PC-3 (cell line): ENCODE measurements around the gene KLHL36. TPM values are rescaled to one million over a fixed set of nuclear protein-coding genes. Genes with fewer than 3 reads are reported as not detected.

Source experiments
- ATAC-seq: fragments of 200-7000 bp; cut with Tn5 transposase; 2 replicates; pipeline ENCODE4 v1.9.1; 2020; ENCODE audit warnings: mild to moderate bottlenecking, moderate library complexity
- BruUV-seq: library from RNA; stranded (reverse); fragments of 400-500 nt; replicated peaks from 2 replicates; lab custom pipeline; 2021; lab: Mats Ljungman, UMichigan
- CTCF ChIA-PET: fragments of 300-600 bp; sonication (Branson Sonifier 250); formaldehyde crosslinking; loops from one replicate; lab custom pipeline; 2022; ENCODE audit warnings: antibody characterized with exemption; lab: Charles Lee
- POLR2A ChIA-PET: fragments of 300-600 bp; sonication (Branson Sonifier 250); formaldehyde crosslinking; loops from one replicate; lab custom pipeline; 2022; ENCODE audit warnings: antibody characterized with exemption; ENCODE audit not compliant: unreplicated experiment; lab: Charles Lee
- DNase-seq: peaks from one replicate; pipeline ENCODE4 v3.0.0-alpha.2; 2015
- H2AFZ ChIP-seq: fragments of 300-600 bp; sonication (generic); 2 replicates; pipeline ENCODE4 v1.6.0; 2016; ENCODE audit warnings: antibody characterized with exemption, low read length
- H3F3A ChIP-seq: fragments of 300-600 bp; sonication (generic); one replicate; pipeline ENCODE4 v1.6.0; 2017; ENCODE audit warnings: antibody characterized with exemption, low read length, control low read depth, mild to moderate bottlenecking; ENCODE audit not compliant: unreplicated experiment
- H3K27ac ChIP-seq: fragments of 300-600 bp; sonication (generic); 2 replicates; pipeline ENCODE4 v1.5.1; 2016; ENCODE audit warnings: mild to moderate bottlenecking, low read length
- H3K27me3 ChIP-seq: fragments of 300-600 bp; sonication (generic); 2 replicates; pipeline ENCODE4 v1.6.1; 2016; ENCODE audit warnings: low read length, mixed read lengths
- H3K36me3 ChIP-seq: fragments of 300-600 bp; sonication (generic); 2 replicates; pipeline ENCODE4 v1.6.1; 2016; ENCODE audit warnings: low read depth, mixed run types, low read length, mixed read lengths
- H3K4me1 ChIP-seq: fragments of 300-600 bp; sonication (generic); 2 replicates; pipeline ENCODE4 v1.5.1; 2016; ENCODE audit warnings: low read length; ENCODE audit not compliant: insufficient read depth
- H3K4me2 ChIP-seq: fragments of 300-600 bp; sonication (generic); 2 replicates; pipeline ENCODE4 v1.6.0; 2016; ENCODE audit warnings: low read length
- H3K4me3 ChIP-seq: fragments of 300-600 bp; sonication (generic); 2 replicates; pipeline ENCODE4 v1.5.1; 2016; ENCODE audit warnings: mild to moderate bottlenecking, low read length, mixed read lengths
- H3K79me2 ChIP-seq: fragments of 300-600 bp; sonication (generic); 2 replicates; pipeline ENCODE4 v1.6.1; 2017; ENCODE audit warnings: low read length, mixed read lengths
- H3K9ac ChIP-seq: fragments of 300-600 bp; sonication (generic); 2 replicates; pipeline ENCODE4 v1.6.0; 2016; ENCODE audit warnings: mild to moderate bottlenecking, low read length
- H3K9me2 ChIP-seq: fragments of 300-600 bp; sonication (generic); replicated peaks from 2 replicates; pipeline ENCODE4 v1.6.1; 2016; ENCODE audit warnings: mixed run types, low read length, mixed read lengths
- H3K9me3 ChIP-seq: fragments of 300-600 bp; sonication (generic); 2 replicates; pipeline ENCODE4 v1.6.1; 2016; ENCODE audit warnings: low read length, mixed read lengths
- H4K20me1 ChIP-seq: fragments of 300-600 bp; sonication (generic); 2 replicates; pipeline ENCODE4 v1.6.1; 2016; ENCODE audit warnings: low read length, mixed read lengths
- EZH2 ChIP-seq: fragments of 300-600 bp; sonication (generic); IDR thresholded peaks from one replicate; pipeline ENCODE4 v1.6.1; 2017; ENCODE audit warnings: antibody characterized with exemption, mild to moderate bottlenecking, low read length; ENCODE audit not compliant: unreplicated experiment
- EZH2phosphoT487 ChIP-seq: fragments of 300-600 bp; sonication (generic); IDR thresholded peaks from 2 replicates; pipeline ENCODE4 v1.6.1; 2018; ENCODE audit warnings: mild to moderate bottlenecking, antibody characterized with exemption, low read length, borderline replicate concordance
- intact Hi-C: fragments of 100-400 bp; cut with micrococcal nuclease; formaldehyde crosslinking; loops from 2 replicates; pipeline ENCODE4 v1.9.0; 2023
- total RNA-seq: library from RNA; depleted of rRNA; stranded (reverse); fragments of >200 nt; gene quantifications from 2 replicates; pipeline ENCODE4 v1.2.3, GENCODE V29; 2014
- TF ChIP-seq, protein P1 (sequence below): fragments of 300-600 bp; sonication (generic); conservative IDR thresholded peaks from 2 replicates; pipeline ENCODE4 v1.5.1; 2017; ENCODE audit warnings: antibody characterized with exemption, low read depth, mild to moderate bottlenecking, low read length

The KLHL36 gene
- total RNA-seq, 1 experiment from 2014 or later, result 33.8 TPM

GRCh38 chr16:84616515-84616914, 31.8 kb upstream of the KLHL36 start:
- Histone ChIP-seq H3K9ac (peak overlapping the region; percentile 93), H3K4me2 (peak overlapping the region; percentile 88), H3K9me2 (no peaks in the 10 kb centered on the region), H3K4me3 (peak overlapping the region; percentile 94), H2AFZ (no peak overlapping the region), H3K27ac (no peak overlapping the region), H3K4me1 (peaks cover 35% of the 10 kb centered on the region), H3K27me3 (no peaks in the 10 kb centered on the region), H4K20me1 (peaks cover 52% of the 10 kb centered on the region), H3K79me2 (peaks cover 74% of the 10 kb centered on the region), H3F3A (no peaks in the 10 kb centered on the region), H3K36me3 (peaks cover 31% of the 10 kb centered on the region), H3K9me3 (no peaks in the 10 kb centered on the region)
- no peak for ATAC-seq
- TF ChIP-seq EZH2 (no peak), EZH2phosphoT487 (no peak)
- TF ChIP-seq, protein P1, sequence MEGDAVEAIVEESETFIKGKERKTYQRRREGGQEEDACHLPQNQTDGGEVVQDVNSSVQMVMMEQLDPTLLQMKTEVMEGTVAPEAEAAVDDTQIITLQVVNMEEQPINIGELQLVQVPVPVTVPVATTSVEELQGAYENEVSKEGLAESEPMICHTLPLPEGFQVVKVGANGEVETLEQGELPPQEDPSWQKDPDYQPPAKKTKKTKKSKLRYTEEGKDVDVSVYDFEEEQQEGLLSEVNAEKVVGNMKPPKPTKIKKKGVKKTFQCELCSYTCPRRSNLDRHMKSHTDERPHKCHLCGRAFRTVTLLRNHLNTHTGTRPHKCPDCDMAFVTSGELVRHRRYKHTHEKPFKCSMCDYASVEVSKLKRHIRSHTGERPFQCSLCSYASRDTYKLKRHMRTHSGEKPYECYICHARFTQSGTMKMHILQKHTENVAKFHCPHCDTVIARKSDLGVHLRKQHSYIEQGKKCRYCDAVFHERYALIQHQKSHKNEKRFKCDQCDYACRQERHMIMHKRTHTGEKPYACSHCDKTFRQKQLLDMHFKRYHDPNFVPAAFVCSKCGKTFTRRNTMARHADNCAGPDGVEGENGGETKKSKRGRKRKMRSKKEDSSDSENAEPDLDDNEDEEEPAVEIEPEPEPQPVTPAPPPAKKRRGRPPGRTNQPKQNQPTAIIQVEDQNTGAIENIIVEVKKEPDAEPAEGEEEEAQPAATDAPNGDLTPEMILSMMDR, result no peak
- POLR2A ChIA-PET, result no interaction called here
- CTCF ChIA-PET, result no interaction called here
- peak; percentile 32 for DNase-seq
- intact Hi-C loops, result no loop called here
- BruUV-seq, result no TSS peak

- H3K9ac ChIP-seq, result peak overlapping the region; percentile 93
- no peaks in the 10 kb centered on the region for H3K27me3 ChIP-seq
- peaks cover 27% of the 10 kb centered on the region for H3K36me3 ChIP-seq
- ATAC-seq, result no peak; the same call in 1 of the 2 replicates
- no peaks in the 10 kb centered on the region for H3K9me2 ChIP-seq
- peaks cover 67% of the 10 kb centered on the region for H3K79me2 ChIP-seq
- POLR2A ChIA-PET, result no interaction called here
- TF ChIP-seq EZH2phosphoT487, result no peak
- TF ChIP-seq EZH2, result no peak
- TF ChIP-seq, protein P1, result no peak
- no peak for DNase-seq
- H3K4me3 ChIP-seq, result peak overlapping the region; percentile 94
- H4K20me1 ChIP-seq, result peaks cover 44% of the 10 kb centered on the region
- peak overlapping the region; percentile 88 for H3K4me2 ChIP-seq
- H2AFZ ChIP-seq, result no peak overlapping the region
- BruUV-seq, result no TSS peak
- H3K27ac ChIP-seq, result peak overlapping the region; percentile 29; the same call in 1 of the 2 replicates
- no peaks in the 10 kb centered on the region for H3F3A ChIP-seq
- no peaks in the 10 kb centered on the region for H3K9me3 ChIP-seq
- intact Hi-C loops, result no loop called here
- CTCF ChIA-PET, result no interaction called here
- peaks cover 41% of the 10 kb centered on the region for H3K4me1 ChIP-seq
These were observed 31.1 kb upstream of the KLHL36 start for GRCh38 chr16:84617041-84617790.
